OCI-LY3 (cell line): ENCODE results near the gene MAP3K12.

ENCODE experiments used
- EZH2phosphoT487 ChIP-seq: fragments of 200-600 bp; shearing (Covaris generic); IDR thresholded peaks from 2 replicates; pipeline ENCODE4 v1.6.1; 2018; ENCODE audit warnings: antibody characterized with exemption, mixed run types, low read depth
- TF ChIP-seq, protein P1 (sequence below): fragments of 200-600, 300-600 bp; sonication (generic); IDR thresholded peaks from 2 replicates; pipeline ENCODE4 v1.5.1; 2014; ENCODE audit warnings: antibody characterized with exemption, low read length, low read depth

DNA sequence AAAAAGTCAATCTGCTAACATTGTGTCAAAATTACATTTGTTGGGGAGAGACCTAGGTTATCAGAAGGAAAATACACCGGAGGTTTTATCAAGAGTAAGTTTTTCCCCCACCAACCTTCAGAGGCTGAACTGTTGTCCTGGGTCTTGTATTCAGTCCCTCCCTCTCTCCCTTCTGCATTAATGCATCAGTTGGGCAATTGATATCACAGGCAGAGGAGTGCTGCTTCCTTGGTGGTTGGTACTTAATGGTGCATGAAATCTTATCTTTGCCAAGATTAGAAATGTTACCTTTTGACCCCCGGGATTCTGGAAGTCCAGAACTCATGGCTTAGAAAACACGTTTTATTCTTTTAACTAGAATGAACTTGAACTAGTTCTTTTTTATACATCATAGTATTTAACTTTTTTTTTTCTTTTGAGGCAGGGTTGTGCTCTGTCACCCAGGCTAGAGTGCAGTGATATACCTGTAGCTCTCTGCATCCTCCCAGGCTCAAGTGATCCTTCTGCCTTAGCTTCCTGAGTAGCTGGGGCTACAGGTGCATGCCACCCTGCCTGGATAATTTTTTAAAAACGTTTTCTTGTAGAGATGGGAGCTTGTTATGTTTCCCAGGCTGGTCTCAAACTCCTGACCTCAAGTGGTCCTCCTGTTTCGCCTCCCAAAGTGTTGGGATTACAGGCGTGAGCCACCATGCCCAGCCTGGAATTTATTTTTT is 42.4 kb downstream of the MAP3K12 start:
- TF ChIP-seq, protein P1, sequence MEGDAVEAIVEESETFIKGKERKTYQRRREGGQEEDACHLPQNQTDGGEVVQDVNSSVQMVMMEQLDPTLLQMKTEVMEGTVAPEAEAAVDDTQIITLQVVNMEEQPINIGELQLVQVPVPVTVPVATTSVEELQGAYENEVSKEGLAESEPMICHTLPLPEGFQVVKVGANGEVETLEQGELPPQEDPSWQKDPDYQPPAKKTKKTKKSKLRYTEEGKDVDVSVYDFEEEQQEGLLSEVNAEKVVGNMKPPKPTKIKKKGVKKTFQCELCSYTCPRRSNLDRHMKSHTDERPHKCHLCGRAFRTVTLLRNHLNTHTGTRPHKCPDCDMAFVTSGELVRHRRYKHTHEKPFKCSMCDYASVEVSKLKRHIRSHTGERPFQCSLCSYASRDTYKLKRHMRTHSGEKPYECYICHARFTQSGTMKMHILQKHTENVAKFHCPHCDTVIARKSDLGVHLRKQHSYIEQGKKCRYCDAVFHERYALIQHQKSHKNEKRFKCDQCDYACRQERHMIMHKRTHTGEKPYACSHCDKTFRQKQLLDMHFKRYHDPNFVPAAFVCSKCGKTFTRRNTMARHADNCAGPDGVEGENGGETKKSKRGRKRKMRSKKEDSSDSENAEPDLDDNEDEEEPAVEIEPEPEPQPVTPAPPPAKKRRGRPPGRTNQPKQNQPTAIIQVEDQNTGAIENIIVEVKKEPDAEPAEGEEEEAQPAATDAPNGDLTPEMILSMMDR: no peak
- TF ChIP-seq EZH2phosphoT487: no peak
